DMS79 treated with DMSO at 0.1 percent for 48 hours (cell line): Measurements from ENCODE around the gene SBNO2.
"Not testable (repeated sequence)": the region's sequence is repeated elsewhere in the genome, so short reads cannot be mapped to it uniquely, and the experiment has no call there.

Experiments used
- DNase-seq: peaks from one replicate; lab custom pipeline; 2025; lab: John Stamatoyannopoulos, UW

SBNO2 gene

GRCh38 chr19:1134431-1134830 is 39.6 kb downstream of the SBNO2 start:
- no peak for DNase-seq

GRCh38 chr19:1133471-1133929 is 40.6 kb downstream of the SBNO2 start:
- no peak for DNase-seq

- DNase-seq: no peak
Measured at GRCh38 chr19:1132552-1133383, 41.3 kb downstream of the SBNO2 start.

GRCh38 chr19:1131718-1132551 is 42.1 kb downstream of the SBNO2 start:
- DNase-seq: no peak

- DNase-seq: no peak
Measured at GRCh38 chr19:1130771-1131717, 43.0 kb downstream of the SBNO2 start.

GRCh38 chr19:1129535-1129934 is 44.5 kb downstream of the SBNO2 start:
- no peak for DNase-seq

GRCh38 chr19:1129084-1129483 is 45.0 kb downstream of the SBNO2 start:
- DNase-seq: not testable (repeated sequence)

- no peak for DNase-seq
Measured at GRCh38 chr19:1128106-1128505, 46.0 kb downstream of the SBNO2 start.

GRCh38 chr19:1126984-1127760 is 46.9 kb downstream of the SBNO2 start:
- DNase-seq: no peak

- no peak for DNase-seq
Measured at GRCh38 chr19:1125601-1126467, 48.2 kb downstream of the SBNO2 start.

GRCh38 chr19:1123885-1124677 is 50.0 kb downstream of the SBNO2 start:
- no peak for DNase-seq

GRCh38 chr19:1123381-1123780 is 50.7 kb downstream of the SBNO2 start:
- DNase-seq: no peak

GRCh38 chr19:1122972-1123363 is 51.1 kb downstream of the SBNO2 start:
- no peak for DNase-seq

GRCh38 chr19:1122021-1122971 is 51.8 kb downstream of the SBNO2 start:
- DNase-seq: no peak

GRCh38 chr19:1121395-1121794 is 52.7 kb downstream of the SBNO2 start:
- DNase-seq: no peak

GRCh38 chr19:1119475-1120217 is 54.4 kb downstream of the SBNO2 start:
- no peak for DNase-seq

- DNase-seq: no peak
Measured at GRCh38 chr19:1118999-1119398, 55.1 kb downstream of the SBNO2 start.
